H1 (cell line): ENCODE results near the gene IGFBP6. TPM values are rescaled to one million over a fixed set of nuclear protein-coding genes. Genes with fewer than 3 reads are reported as not detected.

Experiments used
- CTCF ChIA-PET: fragments of 300-600 bp; sonication (Branson Sonifier 250); formaldehyde crosslinking; loops from one replicate; lab custom pipeline; 2021; ENCODE audit not compliant: partially characterized antibody; lab: Charles Lee
- POLR2A ChIA-PET: fragments of 300-600 bp; sonication (Branson Sonifier 250); formaldehyde crosslinking; loops from one replicate; lab custom pipeline; 2021; ENCODE audit warnings: inconsistent platforms; ENCODE audit not compliant: partially characterized antibody; lab: Charles Lee
- DNase-seq, 2 experiments: peaks; one replicate each; pipeline versions ENCODE4 v3.0.0 to v3.0.0-alpha.2; 2010 to 2022; ENCODE audit warnings: low spot score in 2 of 2, low read depth in 1 of 2, mixed read lengths in 1 of 2
- FAIRE-seq: peaks from 2 replicates; lab custom pipeline; 2011; peaks lifted over from hg19 to GRCh38; lab: Jason Lieb, UNC
- H2AFZ ChIP-seq: 2 replicates; pipeline ENCODE4 v1.8.1; 2012; ENCODE audit warnings: low read length, inconsistent platforms
- H2AK5ac ChIP-seq: 2 replicates; pipeline ENCODE4 v1.6.1; 2013; ENCODE audit warnings: low read depth, low read length
- H2BK120ac ChIP-seq: replicated peaks from 2 replicates; pipeline ENCODE3; 2013; ENCODE audit warnings: low read depth, low read length, inconsistent platforms
- H2BK12ac ChIP-seq: 2 replicates; pipeline ENCODE4 v1.6.1; 2013; ENCODE audit warnings: low read depth, low read length
- H2BK15ac ChIP-seq: 2 replicates; pipeline ENCODE4 v1.6.1; 2013; ENCODE audit warnings: low read length
- H2BK20ac ChIP-seq: 2 replicates; pipeline ENCODE4 v1.6.1; 2013; ENCODE audit warnings: low read length
- H2BK5ac ChIP-seq: 2 replicates; pipeline ENCODE4 v1.6.1; 2013; ENCODE audit warnings: low read depth, low read length
- H3K14ac ChIP-seq: 2 replicates; pipeline ENCODE4 v1.6.1; 2013; ENCODE audit warnings: inconsistent platforms; ENCODE audit not compliant: insufficient read length
- H3K18ac ChIP-seq: 2 replicates; pipeline ENCODE4 v1.6.1; 2013; ENCODE audit warnings: low read length; ENCODE audit errors: extremely low read depth
- H3K23ac ChIP-seq: 2 replicates; pipeline ENCODE4 v1.6.1; 2013; ENCODE audit warnings: inconsistent platforms; ENCODE audit not compliant: insufficient read length
- H3K23me2 ChIP-seq: 2 replicates; pipeline ENCODE4 v1.6.1; 2013; ENCODE audit warnings: low read depth, low read length
- H3K27ac ChIP-seq: 2 replicates; pipeline ENCODE4 v1.6.1; 2011; ENCODE audit warnings: low read depth, low read length, inconsistent platforms
- H3K27me3 ChIP-seq, 4 experiments: replicated peaks in 1 of 4; 1 replicate in 1 of 4; 2 replicates in 3 of 4; pipeline versions ENCODE4 v1.6.1 to v1.8.1; 2011 to 2013; ENCODE audit warnings: low read length in 3 of 4, mild to moderate bottlenecking in 3 of 4, inconsistent platforms in 2 of 4, mixed read lengths in 2 of 4, moderate library complexity in 1 of 4; ENCODE audit not compliant: control insufficient read depth in 3 of 4, insufficient read depth in 3 of 4; ENCODE audit errors: extremely low read depth in 1 of 4
- H3K36me3 ChIP-seq, 4 experiments: 2 replicates each; pipeline versions ENCODE4 v1.6.1 to v1.8.1; 2011 to 2013; ENCODE audit warnings: mild to moderate bottlenecking in 4 of 4, low read length in 3 of 4, moderate library complexity in 2 of 4, control low read depth in 1 of 4, inconsistent platforms in 1 of 4; ENCODE audit not compliant: insufficient read depth in 4 of 4, control insufficient read depth in 2 of 4
- H3K4ac ChIP-seq: replicated peaks from 2 replicates; pipeline ENCODE3; 2013; ENCODE audit warnings: low read length, low read depth, mixed read lengths, inconsistent platforms; ENCODE audit not compliant: insufficient read length
- H3K4me1 ChIP-seq, 4 experiments: replicated peaks in 1 of 4; 1 replicate in 1 of 4; 2 replicates in 3 of 4; pipeline versions ENCODE4 v1.6.1 to v1.8.1; 2011 to 2013; ENCODE audit warnings: low read length in 3 of 4, inconsistent platforms in 2 of 4, mixed read lengths in 1 of 4; ENCODE audit not compliant: insufficient read depth in 4 of 4, control insufficient read depth in 3 of 4
- H3K4me2 ChIP-seq, 2 experiments: 2 replicates each; pipeline versions ENCODE4 v1.6.1 to v1.8.1; 2011 to 2013; ENCODE audit warnings: low read depth in 2 of 2, low read length in 2 of 2, control low read depth in 1 of 2, inconsistent platforms in 1 of 2, mild to moderate bottlenecking in 1 of 2; ENCODE audit not compliant: insufficient read depth in 1 of 2
- H3K4me3 ChIP-seq, 4 experiments: fragments of 200-600, 300-600 bp in 1 of 4; sonication (generic), shearing (Covaris generic), sonication (Bioruptor Twin) in 1 of 4; 2 replicates each; pipeline versions ENCODE4 v1.5.1 to v1.8.1; 2011 to 2016; ENCODE audit warnings: low read length in 4 of 4, low read depth in 3 of 4, control low read depth in 2 of 4, inconsistent platforms in 2 of 4, mild to moderate bottlenecking in 2 of 4, mixed read lengths in 1 of 4, moderate library complexity in 1 of 4; ENCODE audit not compliant: insufficient read depth in 2 of 4; ENCODE audit errors: extremely low read depth in 1 of 4
- H3K56ac ChIP-seq: replicated peaks from 2 replicates; pipeline ENCODE3; 2013; ENCODE audit warnings: low read depth, mild to moderate bottlenecking, mixed read lengths, low read length, inconsistent platforms; ENCODE audit not compliant: insufficient read length
- H3K79me1 ChIP-seq: 2 replicates; pipeline ENCODE4 v1.6.1; 2013; ENCODE audit warnings: low read depth, low read length, control low read depth
- H3K79me2 ChIP-seq, 2 experiments: 2 replicates each; pipeline versions ENCODE4 v1.6.1 to v1.8.1; 2012 to 2013; ENCODE audit warnings: low read length in 2 of 2, mild to moderate bottlenecking in 2 of 2, inconsistent platforms in 1 of 2; ENCODE audit not compliant: insufficient read depth in 2 of 2, control insufficient read depth in 1 of 2
- H3K9ac ChIP-seq, 4 experiments: replicated peaks in 1 of 4; 1 replicate in 1 of 4; 2 replicates in 3 of 4; pipeline versions ENCODE4 v1.6.1 to v1.8.1; 2011 to 2013; ENCODE audit warnings: low read depth in 3 of 4, low read length in 3 of 4, control low read depth in 2 of 4, mild to moderate bottlenecking in 2 of 4, moderate library complexity in 2 of 4, inconsistent platforms in 1 of 4; ENCODE audit errors: extremely low read depth in 1 of 4
- H3K9me3 ChIP-seq, 2 experiments: 2 replicates each; pipeline versions ENCODE4 v1.6.1 to v1.8.1; 2012 to 2013; ENCODE audit warnings: mild to moderate bottlenecking in 2 of 2, moderate library complexity in 2 of 2, control low read depth in 1 of 2, inconsistent platforms in 1 of 2, low read depth in 1 of 2, low read length in 1 of 2, mixed read lengths in 1 of 2; ENCODE audit not compliant: insufficient read depth in 2 of 2
- H4K20me1 ChIP-seq, 2 experiments: replicated peaks in 1 of 2; 2 replicates each; pipeline versions ENCODE3 to v1.8.1; 2011 to 2013; ENCODE audit warnings: inconsistent platforms in 2 of 2, low read length in 2 of 2, mild to moderate bottlenecking in 1 of 2; ENCODE audit not compliant: insufficient read depth in 2 of 2, control insufficient read depth in 1 of 2
- H4K5ac ChIP-seq: 2 replicates; pipeline ENCODE4 v1.6.1; 2013; ENCODE audit warnings: low read length, low read depth, mixed read lengths, inconsistent platforms; ENCODE audit not compliant: insufficient read length
- H4K8ac ChIP-seq: 2 replicates; pipeline ENCODE4 v1.8.0; 2013; ENCODE audit warnings: mild to moderate bottlenecking, moderate library complexity, low read length, inconsistent platforms; ENCODE audit not compliant: insufficient read depth; ENCODE audit errors: extremely low read depth
- H4K91ac ChIP-seq: replicated peaks from 2 replicates; pipeline ENCODE3; 2013; ENCODE audit warnings: low read length, mixed read lengths, inconsistent platforms; ENCODE audit not compliant: insufficient read length
- ATF2 ChIP-seq: IDR thresholded peaks from 2 replicates; pipeline ENCODE4 v1.6.1; 2012; ENCODE audit warnings: low read length, inconsistent platforms
- BCL11A ChIP-seq, 2 experiments: IDR thresholded peaks; one replicate each; pipeline ENCODE4 v1.6.1; 2011; ENCODE audit warnings: low read depth in 2 of 2, low read length in 2 of 2, mild to moderate bottlenecking in 2 of 2
- CREB1 ChIP-seq: IDR thresholded peaks from 2 replicates; pipeline ENCODE4 v1.6.1; 2012; ENCODE audit warnings: inconsistent platforms
- EGR1 ChIP-seq: IDR thresholded peaks from 2 replicates; pipeline ENCODE4 v1.6.1; 2011; ENCODE audit warnings: low read depth, low read length, borderline replicate concordance
- EP300 ChIP-seq, 2 experiments: IDR thresholded peaks; 1 replicate in 1 of 2; 2 replicates in 1 of 2; pipeline ENCODE4 v1.6.1; 2011 to 2012; ENCODE audit warnings: low read depth in 2 of 2, low read length in 2 of 2, mild to moderate bottlenecking in 2 of 2, borderline replicate concordance in 1 of 2, inconsistent platforms in 1 of 2, moderate library complexity in 1 of 2
- JUN ChIP-seq: IDR thresholded peaks from 2 replicates; pipeline ENCODE4 v1.6.1; 2011; ENCODE audit warnings: low read depth, mild to moderate bottlenecking, improper control_type of control experiment, low read length
- NRF1 ChIP-seq: IDR thresholded peaks from 2 replicates; pipeline ENCODE4 v1.6.1; 2011; ENCODE audit warnings: mild to moderate bottlenecking, low read depth, low read length, improper control_type of control experiment
- POLR2A ChIP-seq, 2 experiments: IDR thresholded peaks; 1 replicate in 1 of 2; 2 replicates in 1 of 2; pipeline ENCODE4 v1.6.1; 2011; ENCODE audit warnings: low read depth in 2 of 2, low read length in 2 of 2, mild to moderate bottlenecking in 2 of 2; ENCODE audit errors: control extremely low read depth in 1 of 2
- RFX5 ChIP-seq: IDR thresholded peaks from 2 replicates; pipeline ENCODE4 v1.6.1; 2011; ENCODE audit warnings: low read depth, low read length, improper control_type of control experiment, borderline replicate concordance
- SP2 ChIP-seq: IDR thresholded peaks from 2 replicates; pipeline ENCODE4 v1.6.1; 2012; ENCODE audit warnings: mild to moderate bottlenecking, low read length, inconsistent platforms
- TAF1 ChIP-seq: IDR thresholded peaks from 2 replicates; pipeline ENCODE4 v1.6.1; 2011; ENCODE audit warnings: mild to moderate bottlenecking, low read depth, low read length
- TEAD4 ChIP-seq: IDR thresholded peaks from 2 replicates; pipeline ENCODE4 v1.6.1; 2012; ENCODE audit warnings: low read depth, low read length, inconsistent platforms, mixed read lengths
- YY1 ChIP-seq: IDR thresholded peaks from 2 replicates; pipeline ENCODE4 v1.6.1; 2011; ENCODE audit warnings: low read depth, mild to moderate bottlenecking, low read length
- polyA plus RNA-seq, 7 experiments: library from polyadenylated mRNA; depleted of rRNA in 3 of 7; stranded (reverse) in 5 of 7; unstranded in 2 of 7; fragments of >200 nt in 5 of 7; fragments of 200-250 nt in 2 of 7; gene quantifications; 1 replicate in 5 of 7; 2 replicates in 1 of 7; 4 replicates in 1 of 7; pipeline versions ENCODE4 v1.2.1 to v1.2.3, GENCODE V29; 2011 to 2013; ENCODE audit warnings: missing spikeins in 2 of 7, mixed read lengths in 2 of 7
- total RNA-seq: library from RNA; stranded (reverse); fragmentation: NEBNext Ultra II Directional; extraction: Animal tissue kit (Norgen Biotek cat#: 25700); gene quantifications from 2 replicates; pipeline ENCODE4 v1.2.1, GENCODE V29; 2021

IGFBP6 gene
- total and polyA plus RNA-seq, 2 of the 8 experiments (the other 6 are each of a cell fraction or from before 2014, with no cell fraction given): 13.7 to 14.7 TPM

- Histone ChIP-seq H3K79me2 (no peaks in the 10 kb centered on the region), H3K4ac (no peak overlapping the region), H2AK5ac (no peak overlapping the region), H4K8ac (no peak overlapping the region), H3K18ac (no peak overlapping the region), H3K27me3 (no peaks in the 10 kb centered on the region), H3K36me3 (no peaks in the 10 kb centered on the region), H3K56ac (no peak overlapping the region), H3K14ac (no peak overlapping the region), H3K23me2 (0 out of 2 replicates have a peak, but pooled peaks cover 1% of the 10 kb centered on the region), H2AFZ (no peak overlapping the region), H3K4me1 (no peaks in the 10 kb centered on the region), H3K4me2 (no peak overlapping the region), H3K9ac (no peak overlapping the region), H2BK20ac (no peak overlapping the region), H4K91ac (no peak overlapping the region), H3K23ac (no peak overlapping the region), H3K9me3 (no peaks in the 10 kb centered on the region), H4K20me1 (no peaks in the 10 kb centered on the region), H2BK5ac (no peak overlapping the region), H3K79me1 (no peaks in the 10 kb centered on the region), H2BK120ac (no peak overlapping the region), H2BK12ac (no peak overlapping the region), H3K4me3 (no peak overlapping the region), H3K27ac (no peak overlapping the region), H2BK15ac (no peak overlapping the region), H4K5ac (no peak overlapping the region)
- POLR2A ChIA-PET: no interaction called here
- DNase-seq (peak in 1 of 2 experiments; percentile 13), FAIRE-seq (no peak)
- CTCF ChIA-PET: interaction anchor here (0.6 to 1.9 kb wide), 2 partner anchors 35 to 257 kb away, joined by 4 to 6 read pairs; no protein-coding TSS in a partner anchor
- TF ChIP-seq NRF1 (no peak), TAF1 (no peak), JUN (no peak), SP2 (no peak), EGR1 (no peak), RFX5 (no peak), ATF2 (no peak), POLR2A (IDR thresholded peaks at IDR 0.05; ENCODE audit: control extremely low read depth in 1 of 2, low read depth in 2 of 2, low read length in 2 of 2) (no peak), BCL11A (IDR thresholded peaks at IDR 0.05; ENCODE audit: low read depth in 2 of 2, low read length in 2 of 2) (no peak), TEAD4 (no peak), YY1 (no peak), EP300 (IDR thresholded peaks at IDR 0.05; ENCODE audit: borderline replicate concordance in 1 of 2, low read depth in 2 of 2, low read length in 2 of 2) (no peak), CREB1 (no peak)
Observed at GRCh38 chr12:53124352-53124723, 26.9 kb downstream of the IGFBP6 start.
